Right lung (tissue), 10 donors: ENCODE measurements around the gene CDHR1. TPM values are rescaled to one million over a fixed set of nuclear protein-coding genes. Genes with fewer than 3 reads are reported as not detected.
"Not testable (repeated sequence)": the region's sequence is repeated elsewhere in the genome, so short reads cannot be mapped to it uniquely, and the experiment has no call there.

Experiments used
- DNase-seq, 2 donors: peaks; one replicate each; pipeline ENCODE4 v3.0.0-alpha.2; 2013
- long read RNA-seq, 8 donors: transcript quantifications; one replicate each; lab custom pipeline, GENCODE V29; 2026
- polyA plus RNA-seq, 5 donors: library from polyadenylated mRNA; unstranded; fragments of 120-200 nt; gene quantifications; one replicate each; pipeline versions ENCODE4 v1.2.1 to v1.2.3, GENCODE V29; 2013; ENCODE audit warnings: inconsistent platforms in 1 of 5, low replicate concordance in 1 of 5; ENCODE audit not compliant: insufficient read length in 5 of 5, insufficient read depth in 1 of 5

Gene CDHR1
- polyA plus RNA-seq = under 1 TPM; 0.10 to 0.40 (median 0.23) TPM
- long read RNA-seq, donor 1 = 0 reads
- long read RNA-seq, donor 2 = 0 reads
- long read RNA-seq, donor 3 = 0 reads
- long read RNA-seq, donor 4 = 0 reads
- long read RNA-seq, donor 5 = 0 reads
- long read RNA-seq, donor 6 = 0 reads
- long read RNA-seq, donor 7 = 0 reads
- long read RNA-seq, donor 8 = 0 reads

DNA sequence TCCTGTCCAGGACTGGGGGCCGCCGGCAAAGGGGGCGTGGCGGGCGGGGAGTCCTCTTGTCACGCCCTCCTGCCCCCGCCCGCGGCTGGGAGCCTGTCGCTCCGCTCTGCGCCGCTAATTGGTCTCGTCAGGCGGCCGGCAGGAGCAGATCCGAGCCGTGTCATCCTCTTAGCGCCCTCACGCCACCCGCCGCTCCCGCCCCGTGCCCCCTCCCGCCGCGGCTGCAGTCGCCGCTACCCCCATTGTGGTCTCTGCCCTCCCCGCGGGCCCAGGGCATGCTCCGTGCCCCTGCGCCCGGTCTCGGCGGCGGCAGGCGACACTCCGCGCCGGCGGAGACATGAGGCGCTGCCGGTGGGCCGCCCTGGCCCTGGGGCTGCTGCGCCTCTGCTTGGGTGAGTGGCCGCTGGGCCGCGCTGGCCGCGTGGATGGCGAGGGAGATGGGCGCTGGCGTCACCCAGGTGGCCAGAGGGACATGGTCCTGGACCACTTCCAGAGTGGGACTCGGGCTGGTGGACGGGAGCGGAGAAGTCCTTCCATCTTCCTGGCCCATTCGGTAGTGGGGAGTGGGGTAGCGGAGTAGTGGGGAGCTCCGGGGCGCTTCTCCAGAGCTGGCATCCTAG is at the start of gene CDHR1:
TSS of gene CDHR1 (plus strand) at position 114 of the 620 bp plus-strand sequence. CDS start at position 338, 224 bp downstream.
- DNase-seq = no peak

DNA sequence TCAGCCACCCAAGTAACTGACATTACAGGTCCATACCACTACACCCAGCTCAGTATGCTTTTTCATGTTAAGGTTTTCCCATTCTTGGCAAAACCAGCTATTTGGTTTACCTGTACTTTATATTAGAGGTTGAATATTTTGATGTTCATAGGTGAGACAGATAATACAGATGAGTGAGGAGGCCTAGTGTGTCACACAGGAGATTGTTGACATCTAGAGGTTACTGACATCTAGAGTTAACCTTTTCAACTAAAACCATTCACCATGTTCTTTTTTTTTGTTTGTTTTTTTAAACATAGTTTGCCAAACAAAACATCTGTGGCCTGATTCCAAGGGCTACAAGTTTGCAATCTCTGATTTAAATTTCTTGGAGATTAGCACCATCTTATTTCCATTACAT is 47.0 kb upstream of the CDHR1 start:
- DNase-seq = no peak

- DNase-seq = not testable (repeated sequence)
These were observed 46.2 kb upstream of the CDHR1 start for GRCh38 chr10:84148006-84148597.

DNA sequence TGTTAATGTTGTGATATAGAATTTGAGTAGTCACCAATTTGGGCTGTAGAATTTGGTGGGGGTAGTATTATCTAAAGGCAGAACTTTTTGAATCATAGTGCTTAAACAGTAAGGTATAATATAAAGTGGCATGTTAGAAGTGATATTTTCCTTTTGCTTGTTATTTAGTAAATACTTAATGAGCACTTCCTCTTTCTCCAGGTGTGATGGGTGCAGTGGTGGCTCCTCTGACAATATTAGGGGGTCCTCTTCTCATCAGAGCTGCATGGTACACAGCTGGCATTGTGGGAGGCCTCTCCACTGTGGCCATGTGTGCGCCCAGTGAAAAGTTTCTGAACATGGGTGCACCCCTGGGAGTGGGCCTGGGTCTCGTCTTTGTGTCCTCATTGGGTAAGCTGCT is 44.5 kb upstream of the CDHR1 start:
- no peak for DNase-seq

GRCh38 chr10:84152769-84153168 is 41.6 kb upstream of the CDHR1 start:
- DNase-seq = no peak

GRCh38 chr10:84155521-84155920 is 38.8 kb upstream of the CDHR1 start:
- no peak for DNase-seq

DNA sequence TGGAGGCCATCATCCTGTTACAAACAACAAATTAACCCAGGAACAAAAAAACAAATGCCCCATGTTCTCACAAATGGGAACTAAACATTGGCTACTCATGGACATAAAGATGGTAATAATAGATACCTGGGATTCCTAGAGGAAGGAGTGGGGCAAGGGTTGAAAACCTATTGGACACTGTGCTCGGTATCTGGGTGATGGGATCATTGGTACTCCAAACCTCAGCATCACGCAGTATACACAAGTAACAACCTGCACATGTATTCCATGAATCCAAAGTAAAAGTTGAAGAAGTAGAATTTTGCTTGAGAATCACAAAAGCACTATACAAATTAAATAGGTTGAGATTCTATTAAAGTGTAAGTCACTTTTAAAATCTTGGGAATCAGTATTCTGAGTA is 38.3 kb upstream of the CDHR1 start:
- no peak for DNase-seq

DNA sequence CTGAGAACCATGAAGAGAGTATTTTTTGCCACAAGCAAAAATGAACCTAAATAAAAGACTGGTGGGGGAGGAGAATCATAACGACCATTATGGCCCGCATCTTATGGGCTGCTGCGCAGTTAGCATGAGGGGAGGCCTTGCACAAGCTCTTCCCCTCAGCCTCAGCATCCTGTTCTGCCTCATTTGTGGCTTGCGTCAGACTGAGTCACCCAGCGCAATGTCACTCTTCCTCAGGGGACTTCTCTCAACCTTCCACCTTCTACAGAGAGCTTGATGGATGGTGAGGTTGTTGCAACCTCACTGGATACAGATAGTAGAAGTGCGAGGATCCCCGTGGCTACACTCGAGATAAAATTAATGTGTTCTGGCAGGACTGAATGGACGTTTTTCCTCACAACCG is 37.6 kb upstream of the CDHR1 start:
- DNase-seq = no peak

- no peak for DNase-seq
These were observed 36.3 kb upstream of the CDHR1 start for GRCh38 chr10:84158061-84158460.

DNA sequence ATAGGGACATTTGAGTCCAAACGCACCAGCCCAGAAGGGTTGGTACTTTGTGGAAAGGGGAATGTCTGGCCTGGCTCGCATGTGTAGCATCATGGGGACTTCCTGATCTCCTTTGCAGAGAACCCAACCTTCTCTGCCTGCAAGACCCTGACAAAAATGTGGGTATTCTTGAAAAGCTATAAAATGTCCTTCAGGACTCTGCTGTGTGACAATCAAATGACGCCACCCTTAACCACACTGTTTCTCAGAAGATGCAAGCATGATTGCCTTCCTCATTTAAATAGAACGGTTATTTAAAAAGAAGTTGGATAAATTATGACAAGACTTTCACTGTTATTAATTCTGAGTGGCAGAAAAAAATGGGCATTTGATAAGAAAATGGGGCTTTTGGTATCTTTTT is 35.8 kb upstream of the CDHR1 start:
- no peak for DNase-seq

- no peak for DNase-seq
These were observed 35.2 kb upstream of the CDHR1 start for GRCh38 chr10:84159076-84159685.

GRCh38 chr10:84160663-84161362 is 33.5 kb upstream of the CDHR1 start:
- DNase-seq = no peak

GRCh38 chr10:84163996-84164395 is 30.3 kb upstream of the CDHR1 start:
- no peak for DNase-seq

GRCh38 chr10:84164442-84164841 is 29.9 kb upstream of the CDHR1 start:
- DNase-seq = no peak

- no peak for DNase-seq
These were observed 27.6 kb upstream of the CDHR1 start for GRCh38 chr10:84166620-84167288.

- not testable (repeated sequence) for DNase-seq
These were observed 27.1 kb upstream of the CDHR1 start for GRCh38 chr10:84167289-84167653.

DNA sequence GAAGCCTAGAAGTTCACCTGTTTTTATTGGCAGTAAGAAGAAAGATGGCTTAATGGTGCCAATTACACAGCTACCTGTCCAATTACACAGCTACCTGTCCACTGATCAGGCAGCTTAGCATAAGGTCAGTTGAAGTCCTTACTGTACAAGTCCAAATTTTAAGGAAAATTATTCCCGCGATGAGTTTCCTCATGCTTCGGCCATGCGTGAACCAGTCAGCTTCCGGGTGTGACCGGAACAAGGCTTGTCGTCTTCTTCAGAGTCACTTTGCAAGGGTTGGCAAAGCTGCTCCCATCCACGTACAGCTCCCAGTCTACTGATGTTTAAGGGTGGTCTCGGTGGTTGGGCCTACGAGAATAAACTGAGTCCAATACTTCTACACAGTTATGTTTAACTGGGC is 26.0 kb upstream of the CDHR1 start:
- DNase-seq = not testable (repeated sequence)

- not testable (repeated sequence) for DNase-seq
These were observed 23.1 kb upstream of the CDHR1 start for GRCh38 chr10:84171237-84171636.

GRCh38 chr10:84171700-84172466 is 22.5 kb upstream of the CDHR1 start:
- DNase-seq = not testable (repeated sequence)

GRCh38 chr10:84172467-84173356 is 21.6 kb upstream of the CDHR1 start:
- no peak for DNase-seq
